Keratinocyte (primary cell): ENCODE data around the gene ERICH6B.

ENCODE experiments used
- EZH2 ChIP-seq: IDR thresholded peaks from one replicate; pipeline ENCODE4 v1.6.1; 2012; ENCODE audit warnings: inconsistent platforms, mild to moderate bottlenecking, low read length, moderate library complexity
- TF ChIP-seq, protein P1 (sequence below), 3 experiments: IDR thresholded peaks in 1 of 3; conservative IDR thresholded peaks in 1 of 3; optimal IDR thresholded peaks in 1 of 3; 2 replicates in 2 of 3; 3 replicates in 1 of 3; pipeline versions ENCODE3 to v1.5.1; 2011; ENCODE audit warnings: low read length in 3 of 3, mild to moderate bottlenecking in 3 of 3, moderate library complexity in 2 of 3, control low read depth in 1 of 3, inconsistent platforms in 1 of 3; ENCODE audit not compliant: insufficient read depth in 2 of 3; ENCODE audit errors: extremely low read depth in 1 of 3

DNA sequence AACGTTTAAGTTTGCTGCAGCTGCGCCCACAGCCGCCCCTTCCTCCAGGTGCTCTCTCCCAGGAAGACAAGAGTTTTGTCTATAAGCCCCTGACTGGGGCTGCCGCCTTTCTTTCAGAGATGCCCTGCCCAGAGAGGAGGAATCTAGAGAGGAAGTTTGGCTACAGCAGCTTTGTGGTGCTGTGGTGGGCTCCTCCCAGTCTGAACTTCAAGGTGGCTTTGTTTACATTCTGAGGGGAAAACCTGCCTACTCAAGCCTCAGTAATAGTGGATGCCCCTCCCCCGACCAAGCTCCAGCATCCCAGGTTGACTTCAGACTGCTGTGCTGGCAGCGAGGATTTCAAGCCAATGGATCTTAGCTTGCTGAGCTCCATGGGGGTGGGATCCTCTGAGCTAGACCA lies 6.4 kb upstream of the ERICH6B start:
- TF ChIP-seq, protein P1, sequence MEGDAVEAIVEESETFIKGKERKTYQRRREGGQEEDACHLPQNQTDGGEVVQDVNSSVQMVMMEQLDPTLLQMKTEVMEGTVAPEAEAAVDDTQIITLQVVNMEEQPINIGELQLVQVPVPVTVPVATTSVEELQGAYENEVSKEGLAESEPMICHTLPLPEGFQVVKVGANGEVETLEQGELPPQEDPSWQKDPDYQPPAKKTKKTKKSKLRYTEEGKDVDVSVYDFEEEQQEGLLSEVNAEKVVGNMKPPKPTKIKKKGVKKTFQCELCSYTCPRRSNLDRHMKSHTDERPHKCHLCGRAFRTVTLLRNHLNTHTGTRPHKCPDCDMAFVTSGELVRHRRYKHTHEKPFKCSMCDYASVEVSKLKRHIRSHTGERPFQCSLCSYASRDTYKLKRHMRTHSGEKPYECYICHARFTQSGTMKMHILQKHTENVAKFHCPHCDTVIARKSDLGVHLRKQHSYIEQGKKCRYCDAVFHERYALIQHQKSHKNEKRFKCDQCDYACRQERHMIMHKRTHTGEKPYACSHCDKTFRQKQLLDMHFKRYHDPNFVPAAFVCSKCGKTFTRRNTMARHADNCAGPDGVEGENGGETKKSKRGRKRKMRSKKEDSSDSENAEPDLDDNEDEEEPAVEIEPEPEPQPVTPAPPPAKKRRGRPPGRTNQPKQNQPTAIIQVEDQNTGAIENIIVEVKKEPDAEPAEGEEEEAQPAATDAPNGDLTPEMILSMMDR (optimal IDR thresholded peaks at IDR 0.05 in 1 of 3, IDR thresholded peaks at IDR 0.05 in 1 of 3, conservative IDR thresholded peaks at IDR 0.05 in 1 of 3; ENCODE audit: extremely low read depth in 1 of 3, insufficient read depth in 2 of 3, low read length in 3 of 3): no peak
- peak; percentile 48 for TF ChIP-seq EZH2
